GM23248 (cell line): ENCODE data around the gene SEMA3F. TPM values are rescaled to one million over a fixed set of nuclear protein-coding genes. Genes with fewer than 3 reads are reported as not detected.

Experiments
- DNase-seq: peaks from one replicate; pipeline ENCODE4 v3.0.0-alpha.2; 2015
- H2AFZ ChIP-seq: fragments of 200-600 bp; sonication (generic); 2 replicates; pipeline ENCODE4 v1.6.1; 2016; ENCODE audit warnings: antibody characterized with exemption
- H3F3A ChIP-seq: fragments of 200-600 bp; sonication (generic); 2 replicates; pipeline ENCODE4 v1.6.1; 2016; ENCODE audit warnings: mild to moderate bottlenecking, antibody characterized with exemption, mixed run types; ENCODE audit not compliant: insufficient read depth
- H3K27ac ChIP-seq: fragments of 200-600 bp; sonication (generic); 2 replicates; pipeline ENCODE4 v1.5.1; 2016; ENCODE audit warnings: mild to moderate bottlenecking
- H3K27me3 ChIP-seq: fragments of 200-600 bp; sonication (generic); replicated peaks from 2 replicates; pipeline ENCODE4 v1.6.1; 2016; ENCODE audit warnings: mild to moderate bottlenecking; ENCODE audit not compliant: insufficient read depth
- H3K36me3 ChIP-seq: fragments of 200-600 bp; sonication (generic); 2 replicates; pipeline ENCODE4 v1.6.1; 2016; ENCODE audit warnings: low read depth, mild to moderate bottlenecking
- H3K4me1 ChIP-seq: fragments of 200-600 bp; sonication (generic); 2 replicates; pipeline ENCODE4 v1.6.1; 2016; ENCODE audit warnings: mild to moderate bottlenecking; ENCODE audit not compliant: insufficient read depth
- H3K4me2 ChIP-seq: fragments of 200-600 bp; sonication (generic); one replicate; pipeline ENCODE4 v1.6.1; 2016; ENCODE audit warnings: mild to moderate bottlenecking; ENCODE audit not compliant: unreplicated experiment
- H3K4me3 ChIP-seq: fragments of 200-600 bp; sonication (generic); 2 replicates; pipeline ENCODE4 v1.5.1; 2016; ENCODE audit warnings: mild to moderate bottlenecking
- H3K79me2 ChIP-seq: fragments of 200-600 bp; sonication (generic); 2 replicates; pipeline ENCODE4 v1.6.1; 2016; ENCODE audit warnings: mild to moderate bottlenecking; ENCODE audit not compliant: insufficient read depth
- H3K9ac ChIP-seq: fragments of 200-600 bp; sonication (generic); 2 replicates; pipeline ENCODE4 v1.6.1; 2016; ENCODE audit warnings: mild to moderate bottlenecking
- H3K9me2 ChIP-seq: fragments of 200-600 bp; sonication (generic); 2 replicates; pipeline ENCODE4 v1.6.1; 2016; ENCODE audit warnings: mixed run types, mild to moderate bottlenecking, moderate library complexity; ENCODE audit not compliant: insufficient read depth
- H3K9me3 ChIP-seq: fragments of 200-600 bp; sonication (generic); one replicate; pipeline ENCODE4 v1.6.1; 2017; ENCODE audit warnings: low read depth
- H4K20me1 ChIP-seq: fragments of 200-600 bp; sonication (generic); 2 replicates; pipeline ENCODE4 v1.6.0; 2016; ENCODE audit not compliant: insufficient read depth
- EZH2 ChIP-seq: fragments of 200-600 bp; sonication (generic); IDR thresholded peaks from 2 replicates; pipeline ENCODE4 v1.6.1; 2018; ENCODE audit warnings: antibody characterized with exemption, mild to moderate bottlenecking; ENCODE audit not compliant: insufficient read depth, poor library complexity, severe bottlenecking
- EZH2phosphoT487 ChIP-seq: fragments of 200-600 bp; sonication (generic); IDR thresholded peaks from 2 replicates; pipeline ENCODE4 v1.6.1; 2018; ENCODE audit warnings: antibody characterized with exemption, moderate library complexity, mild to moderate bottlenecking, low read depth; ENCODE audit not compliant: insufficient read depth
- WGBS, 2 experiments: methylation state at CpG; one replicate each; pipeline ENCODE4 v1.1.6; 2015 to 2017; ENCODE audit warnings: low lambda C conversion rate in 2 of 2, low coverage in 1 of 2; ENCODE audit errors: missing lambda C conversion rate in 2 of 2; 5-methylcytosine and 5-hydroxymethylcytosine counted together
- in situ Hi-C: fragments of 300-500 bp; cut with MboI; formaldehyde crosslinking; loops from 2 replicates; pipeline ENCODE4 v1.15.0; 2020
- polyA plus RNA-seq: library from polyadenylated mRNA; unstranded; fragments of >200 nt; fragmentation: Nextera tagmentation; extraction: Ambion mirVana; gene quantifications from 2 replicates; pipeline ENCODE4 v1.2.1, GENCODE V29; 2016
- total RNA-seq: library from RNA; depleted of rRNA; stranded (reverse); fragments of >200 nt; shearing (Covaris generic); gene quantifications from 2 replicates; pipeline ENCODE4 v1.2.3, GENCODE V29; 2014

SEMA3F gene
- total and polyA plus RNA-seq, 2 experiments from 2014 or later: 0.54 to 3.2 TPM

- Histone ChIP-seq H3K4me3 (no peak overlapping the region), H3K9me3 (no peaks in the 10 kb centered on the region), H3F3A (no peaks in the 10 kb centered on the region), H3K27me3 (no peaks in the 10 kb centered on the region), H2AFZ (no peak overlapping the region), H3K4me1 (peaks cover 9% of the 10 kb centered on the region), H4K20me1 (no peaks in the 10 kb centered on the region), H3K9ac (no peak overlapping the region), H3K36me3 (no peaks in the 10 kb centered on the region), H3K9me2 (no peaks in the 10 kb centered on the region), H3K4me2 (no peak overlapping the region), H3K79me2 (no peaks in the 10 kb centered on the region), H3K27ac (no peak overlapping the region)
- DNase-seq: no peak
- WGBS, 2 experiments: 46% methylated on average over 2 of the region's 2 CpGs
- no peak for TF ChIP-seq EZH2phosphoT487
- TF ChIP-seq EZH2: no peak
- in situ Hi-C loops: no loop called here
Measured at GRCh38 chr3:50134367-50134766, 20.8 kb upstream of the SEMA3F start.

GRCh38 chr3:50135964-50136363, 19.2 kb upstream of the SEMA3F start:
- in situ Hi-C loops: no loop called here
- no peaks in the 10 kb centered on the region for H3K27me3 ChIP-seq
- H4K20me1 ChIP-seq: no peaks in the 10 kb centered on the region
- no peak overlapping the region for H2AFZ ChIP-seq
- TF ChIP-seq EZH2 (no peak), EZH2phosphoT487 (no peak)
- no peak for DNase-seq
- no peaks in the 10 kb centered on the region for H3K9me2 ChIP-seq
- H3K36me3 ChIP-seq: no peaks in the 10 kb centered on the region
- no peaks in the 10 kb centered on the region for H3K9me3 ChIP-seq
- no peak overlapping the region for H3K4me3 ChIP-seq
- no peaks in the 10 kb centered on the region for H3K79me2 ChIP-seq
- H3K4me1 ChIP-seq: peaks cover 9% of the 10 kb centered on the region
- H3K4me2 ChIP-seq: no peak overlapping the region
- WGBS, 2 experiments: 94 to 95% methylated on average over 5 of the region's 5 CpGs
- no peak overlapping the region for H3K9ac ChIP-seq
- no peak overlapping the region for H3K27ac ChIP-seq
- H3F3A ChIP-seq: no peaks in the 10 kb centered on the region

- DNase-seq: no peak
- H3K4me1 ChIP-seq: peaks cover 9% of the 10 kb centered on the region
Measured at GRCh38 chr3:50136714-50137405, 18.3 kb upstream of the SEMA3F start.

GRCh38 chr3:50137531-50137930, 17.6 kb upstream of the SEMA3F start:
- H3K79me2 ChIP-seq: no peaks in the 10 kb centered on the region
- 93 to 100% methylated on average over 3 to 6 of the region's 6 CpGs for WGBS, 2 experiments
- no peak overlapping the region for H3K27ac ChIP-seq
- no peaks in the 10 kb centered on the region for H3K9me2 ChIP-seq
- no peak overlapping the region for H3K4me3 ChIP-seq
- no peak overlapping the region for H3K9ac ChIP-seq
- H3K9me3 ChIP-seq: no peaks in the 10 kb centered on the region
- no peaks in the 10 kb centered on the region for H4K20me1 ChIP-seq
- TF ChIP-seq EZH2 (no peak), EZH2phosphoT487 (no peak)
- H3K4me2 ChIP-seq: no peak overlapping the region
- in situ Hi-C loops: no loop called here
- no peaks in the 10 kb centered on the region for H3F3A ChIP-seq
- DNase-seq: no peak
- no peaks in the 10 kb centered on the region for H3K36me3 ChIP-seq
- no peaks in the 10 kb centered on the region for H3K27me3 ChIP-seq
- H3K4me1 ChIP-seq: peaks cover 9% of the 10 kb centered on the region
- no peak overlapping the region for H2AFZ ChIP-seq

More at GRCh38 chr3:50136714-50137405, 18.3 kb upstream of the SEMA3F start:
- Histone ChIP-seq H3K79me2 (no peaks in the 10 kb centered on the region), H2AFZ (no peak overlapping the region), H3K4me3 (no peak overlapping the region), H4K20me1 (no peaks in the 10 kb centered on the region), H3F3A (no peaks in the 10 kb centered on the region), H3K9me2 (no peaks in the 10 kb centered on the region), H3K27ac (no peak overlapping the region), H3K36me3 (no peaks in the 10 kb centered on the region), H3K9ac (no peak overlapping the region), H3K27me3 (no peaks in the 10 kb centered on the region), H3K9me3 (no peaks in the 10 kb centered on the region), H3K4me2 (no peak overlapping the region)
- TF ChIP-seq EZH2phosphoT487: no peak
- TF ChIP-seq EZH2: no peak
- WGBS, 2 experiments: 66 to 72% methylated on average over 5 to 6 of the region's 6 CpGs
- in situ Hi-C loops: no loop called here
